Right lobe of liver (tissue), 4 donors: ENCODE data around the gene GFAP.

Source experiments
- CTCF ChIP-seq, 4 donors: fragments of 200-600 bp in 3 of 4; fragments of 450-650 bp in 1 of 4; IDR thresholded peaks; one replicate each; pipeline versions ENCODE4 v1.5.1 to v1.8.0; 2016 to 2022; ENCODE audit warnings: antibody characterized with exemption in 4 of 4, mild to moderate bottlenecking in 2 of 4
- POLR2A ChIP-seq: fragments of 450-650 bp; IDR thresholded peaks from one replicate; pipeline ENCODE4 v1.6.1; 2017; ENCODE audit warnings: antibody characterized with exemption, mild to moderate bottlenecking
- donor health status: DM: no; HTN: no; CAD: no.
- donor health status: DM: no; HTN: no; CAD: no.
- donor health status: DM: no; HTN: yes; CAD: no.

DNA sequence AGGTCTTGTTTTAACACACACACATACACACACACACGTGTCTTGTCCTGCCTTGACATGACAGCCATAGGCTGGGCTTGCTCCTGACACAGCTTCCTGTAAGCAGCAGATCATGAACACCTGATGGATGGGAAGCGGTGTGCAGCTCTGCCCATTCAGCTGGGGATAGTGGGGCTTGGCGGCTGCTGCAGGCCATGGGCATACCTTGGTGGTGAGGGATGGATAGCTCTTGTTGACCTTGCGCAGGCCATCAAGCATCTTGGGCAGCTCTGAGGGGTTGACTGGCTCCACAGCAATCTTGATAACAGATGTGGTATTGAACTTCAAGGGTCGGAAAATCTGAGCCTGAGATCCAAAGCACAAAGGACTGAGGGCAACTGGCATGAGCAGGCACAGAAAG lies 55.6 kb downstream of the GFAP start:
- TF ChIP-seq CTCF (IDR thresholded peaks at IDR 0.05) (no peak), POLR2A (no peak)
